CD4-positive, alpha-beta memory T cell (primary cell): ENCODE results near the gene OR2M3. TPM values are rescaled to one million over a fixed set of nuclear protein-coding genes. Genes with fewer than 3 reads are reported as not detected.

Experiments
- CTCF ChIA-PET: fragments of 350-600 bp; sonication (Branson Sonifier 250); formaldehyde crosslinking; loops from one replicate; lab custom pipeline; 2021; ENCODE audit warnings: inconsistent platforms; ENCODE audit not compliant: partially characterized antibody; lab: Charles Lee
- POLR2A ChIA-PET: fragments of 350-600 bp; sonication (Branson Sonifier 250); formaldehyde crosslinking; loops from one replicate; lab custom pipeline; 2021; ENCODE audit not compliant: partially characterized antibody; lab: Charles Lee
- DNase-seq, 5 donors: peaks; one replicate each; pipeline versions ENCODE4 v3.0.0 to v3.0.0-alpha.2; 2020 to 2022; ENCODE audit warnings: mixed read lengths in 1 of 5
- H3K27ac ChIP-seq: one replicate; pipeline ENCODE4 v1.7.0; 2013; ENCODE audit warnings: low read depth, low read length
- H3K27me3 ChIP-seq: 2 replicates; pipeline ENCODE4 v1.7.0; 2013; ENCODE audit warnings: mild to moderate bottlenecking, low read length, moderate library complexity; ENCODE audit not compliant: insufficient read depth
- H3K36me3 ChIP-seq: 2 replicates; pipeline ENCODE4 v1.7.0; 2013; ENCODE audit warnings: mild to moderate bottlenecking, low read length, moderate library complexity; ENCODE audit not compliant: insufficient read depth
- H3K4me1 ChIP-seq: 2 replicates; pipeline ENCODE4 v1.7.0; 2013; ENCODE audit warnings: mild to moderate bottlenecking, low read length, moderate library complexity; ENCODE audit not compliant: insufficient read depth
- H3K4me3 ChIP-seq, 2 donors: one replicate each; pipeline ENCODE4 v1.7.0; 2013; ENCODE audit warnings: low read length in 2 of 2, mild to moderate bottlenecking in 1 of 2
- H3K9me3 ChIP-seq, 2 donors: one replicate each; pipeline ENCODE4 v1.7.0; 2013; ENCODE audit warnings: low read length in 2 of 2, control low read depth in 1 of 2; ENCODE audit not compliant: control insufficient read depth in 1 of 2
- H3K27ac Mint-ChIP-seq, 7 donors: one replicate each; pipeline ENCODE4 v1.8.0; 2020 to 2021; ENCODE audit warnings: mixed read lengths in 7 of 7, mild to moderate bottlenecking in 6 of 7, inconsistent platforms in 3 of 7, moderate library complexity in 3 of 7
- H3K27me3 Mint-ChIP-seq, 2 donors: one replicate each; pipeline ENCODE4 v1.8.0; 2020 to 2021; ENCODE audit warnings: mixed read lengths in 2 of 2
- H3K36me3 Mint-ChIP-seq, 2 donors: one replicate each; pipeline ENCODE4 v1.8.0; 2020 to 2021; ENCODE audit warnings: mixed read lengths in 2 of 2, inconsistent platforms in 1 of 2, mild to moderate bottlenecking in 1 of 2
- H3K4me1 Mint-ChIP-seq, 4 donors: one replicate each; pipeline ENCODE4 v1.8.0; 2020 to 2021; ENCODE audit warnings: mixed read lengths in 4 of 4, mild to moderate bottlenecking in 1 of 4
- H3K4me3 Mint-ChIP-seq, 8 donors: one replicate each; pipeline ENCODE4 v1.8.0; 2020 to 2021; ENCODE audit warnings: mixed read lengths in 8 of 8, mild to moderate bottlenecking in 7 of 8, moderate library complexity in 6 of 8, inconsistent platforms in 3 of 8
- H3K9me3 Mint-ChIP-seq, 8 donors: one replicate each; pipeline ENCODE4 v1.8.0; 2020 to 2021; ENCODE audit warnings: mixed read lengths in 8 of 8, mild to moderate bottlenecking in 5 of 8, inconsistent platforms in 3 of 8, moderate library complexity in 1 of 8
- intact Hi-C: fragments of 100-400 bp; cut with micrococcal nuclease; formaldehyde crosslinking; loops from one replicate; pipeline ENCODE4 v1.15.1; 2023
- polyA plus RNA-seq, 2 donors: library from polyadenylated mRNA; unstranded; fragments of 300-500 nt; fragmentation: Illumina TruSeq; gene quantifications; one replicate each; pipeline ENCODE4 v1.2.3, GENCODE V29; 2021
- total RNA-seq, 2 experiments: library from RNA; stranded (reverse); gene quantifications; one replicate each; pipeline ENCODE4 v1.2.3, GENCODE V29; 2021

OR2M3 gene
- not detected for total RNA-seq
- polyA plus RNA-seq: not detected

DNA sequence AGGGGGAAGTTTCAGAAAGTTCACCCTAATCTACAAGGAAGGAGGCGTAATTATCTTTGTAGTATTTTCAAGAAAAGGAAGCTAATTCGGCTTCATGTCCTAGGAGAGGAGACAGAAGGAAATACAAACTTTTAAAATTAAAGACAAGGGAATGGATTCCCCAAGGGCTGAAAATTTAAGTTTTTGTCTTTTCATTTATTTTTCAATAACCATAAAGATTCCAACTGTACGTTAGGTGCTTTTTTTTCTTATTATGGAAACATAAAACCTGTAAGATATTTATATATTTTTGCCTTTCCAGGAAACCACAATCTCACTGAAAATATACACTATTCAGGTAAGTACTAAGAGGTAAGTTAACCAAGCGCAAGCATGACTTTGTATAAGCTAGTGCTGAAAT lies at the start of gene OR2M3:
Gene OR2M3 (plus strand): TSS at position 301 of the 400 bp plus-strand sequence. CDS start 5,803 bp downstream, outside the sequence.
- Histone ChIP-seq H3K36me3 (no peaks in the 10 kb centered on the region), H3K27ac (no peak within 1 kb of the TSS), H3K9me3 (no peaks in the 10 kb centered on the region), H3K4me3 (no peak within 1 kb of the TSS), H3K27me3 (no peaks in the 10 kb centered on the region), H3K4me1 (no peaks in the 10 kb centered on the region)
- H3K36me3 Mint-ChIP-seq: no peaks in the 10 kb centered on the region
- H3K4me3 Mint-ChIP-seq: no peak within 1 kb of the TSS
- H3K4me1 Mint-ChIP-seq: no peaks in the 10 kb centered on the region
- no peak for DNase-seq
- no peaks in the 10 kb centered on the region for H3K27me3 Mint-ChIP-seq
- ChIA-PET CTCF (no interaction called here), POLR2A (no interaction called here)
- H3K27ac Mint-ChIP-seq: no peak within 1 kb of the TSS
- intact Hi-C loops: no loop called here
- peaks cover 0 to 9% (median 5%) of the 10 kb centered on the region in 8 donors for H3K9me3 Mint-ChIP-seq

DNA sequence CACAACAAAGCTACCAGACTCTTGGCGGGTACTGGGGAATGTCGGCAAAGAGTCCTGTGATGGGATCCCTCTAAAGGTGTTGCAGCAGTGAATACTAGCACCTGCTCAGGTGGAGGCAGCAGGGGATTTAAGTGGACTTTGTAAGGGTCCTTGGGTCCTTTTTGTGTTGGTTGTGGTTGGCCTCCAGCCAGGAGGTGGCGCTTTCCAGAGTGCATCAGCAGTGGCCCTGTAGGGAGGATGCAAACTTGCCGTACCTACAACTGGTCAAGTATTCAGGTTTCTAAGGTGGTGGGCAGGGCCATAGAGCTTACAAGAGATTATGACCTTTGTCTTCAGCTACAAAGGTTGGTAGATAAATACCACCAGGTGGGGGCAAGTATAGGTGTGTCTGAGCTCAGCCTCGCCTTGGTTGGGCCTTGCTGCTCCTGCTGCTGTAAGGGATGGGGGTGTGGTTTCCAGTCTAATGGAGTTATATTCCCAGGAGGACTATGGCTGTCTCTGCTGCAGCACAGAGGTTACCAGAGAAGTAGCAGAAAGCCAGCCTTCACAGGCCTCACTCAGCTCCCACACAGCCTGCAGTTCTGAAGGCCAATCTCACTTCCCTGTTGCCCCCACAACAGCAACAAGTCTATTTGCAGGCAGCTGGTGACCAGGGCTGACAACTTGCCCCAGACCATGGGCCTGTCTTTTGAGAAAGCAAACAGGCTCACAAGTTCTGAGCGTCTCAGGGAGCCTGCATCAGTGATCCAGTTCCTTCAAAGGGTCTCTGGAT lies 44.8 kb upstream of the OR2M3 start:
- no peak overlapping the region for H3K4me3 ChIP-seq
- Mint-ChIP-seq H3K4me1 (no peaks in the 10 kb centered on the region), H3K36me3 (no peaks in the 10 kb centered on the region), H3K27ac (no peak overlapping the region), H3K9me3 (peaks cover 0 to 14% (median 5%) of the 10 kb centered on the region in 8 donors), H3K4me3 (no peak overlapping the region), H3K27me3 (no peaks in the 10 kb centered on the region)
- no peaks in the 10 kb centered on the region for H3K36me3 ChIP-seq
- intact Hi-C loops: no loop called here
- no peaks in the 10 kb centered on the region for H3K9me3 ChIP-seq
- no peak for DNase-seq
- H3K27ac ChIP-seq: no peak overlapping the region
- H3K4me1 ChIP-seq: no peaks in the 10 kb centered on the region
- POLR2A ChIA-PET: no interaction called here
- H3K27me3 ChIP-seq: no peaks in the 10 kb centered on the region
- CTCF ChIA-PET: no interaction called here

DNA sequence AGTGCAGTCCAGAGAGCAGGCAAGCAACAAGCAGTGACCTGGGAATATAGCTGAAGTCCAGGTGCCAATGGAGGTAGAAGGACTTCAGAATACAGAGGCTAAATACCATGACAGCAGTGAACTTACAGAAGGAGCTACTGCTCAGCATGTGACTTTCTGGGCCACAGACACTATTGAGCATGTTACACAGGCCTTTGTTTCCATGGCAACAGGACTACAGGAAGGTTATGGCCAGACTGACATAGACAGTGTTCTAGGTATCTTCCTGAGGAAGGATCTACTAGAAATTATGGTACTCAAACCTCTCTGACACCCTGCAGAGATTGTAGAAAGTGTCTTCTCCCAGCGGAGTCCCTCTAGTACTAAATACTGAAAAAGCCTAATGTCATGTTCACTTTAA lies 41.1 kb upstream of the OR2M3 start:
- Histone ChIP-seq H3K36me3 (no peaks in the 10 kb centered on the region), H3K4me3 (no peak overlapping the region), H3K9me3 (no peaks in the 10 kb centered on the region), H3K27ac (no peak overlapping the region), H3K4me1 (no peaks in the 10 kb centered on the region), H3K27me3 (no peaks in the 10 kb centered on the region)
- no peaks in the 10 kb centered on the region for H3K36me3 Mint-ChIP-seq
- H3K4me3 Mint-ChIP-seq: no peak overlapping the region
- H3K9me3 Mint-ChIP-seq: peaks cover 0 to 5% (median 0%) of the 10 kb centered on the region in 8 donors
- no peaks in the 10 kb centered on the region for H3K4me1 Mint-ChIP-seq
- intact Hi-C loops: no loop called here
- H3K27me3 Mint-ChIP-seq: peaks cover 0 to 1% of the 10 kb centered on the region in 2 donors
- POLR2A ChIA-PET: no interaction called here
- DNase-seq: no peak
- no peak overlapping the region for H3K27ac Mint-ChIP-seq
- CTCF ChIA-PET: no interaction called here

DNA sequence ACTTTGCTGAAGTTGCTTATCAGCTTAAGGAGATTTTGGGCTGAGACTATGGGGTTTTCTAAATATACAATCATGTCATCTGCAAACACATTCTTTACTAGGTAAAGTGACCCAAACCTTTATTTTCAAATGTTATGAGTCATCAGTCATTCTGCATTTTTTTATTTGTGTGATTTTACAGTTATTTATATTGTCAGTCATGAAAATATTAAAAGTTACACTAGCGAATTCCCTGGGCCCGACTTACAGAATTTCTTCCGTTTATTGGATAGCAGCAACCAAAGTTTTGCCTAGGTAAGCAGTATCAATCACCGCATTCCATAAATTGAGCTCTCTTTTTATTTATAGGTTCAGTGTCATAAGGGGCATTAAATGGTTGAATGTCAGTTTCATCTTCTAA lies 38.3 kb upstream of the OR2M3 start:
- no peak overlapping the region for H3K27ac ChIP-seq
- H3K4me1 ChIP-seq: no peaks in the 10 kb centered on the region
- no peaks in the 10 kb centered on the region for H3K36me3 ChIP-seq
- Mint-ChIP-seq H3K36me3 (no peaks in the 10 kb centered on the region), H3K27me3 (peaks cover 0 to 1% of the 10 kb centered on the region in 2 donors), H3K4me3 (no peak overlapping the region), H3K4me1 (no peaks in the 10 kb centered on the region), H3K27ac (no peak overlapping the region), H3K9me3 (peaks cover 0 to 3% (median 0%) of the 10 kb centered on the region in 8 donors)
- H3K4me3 ChIP-seq: no peak overlapping the region
- ChIA-PET POLR2A (no interaction called here), CTCF (no interaction called here)
- DNase-seq: no peak
- intact Hi-C loops: no loop called here
- H3K9me3 ChIP-seq: no peaks in the 10 kb centered on the region
- no peaks in the 10 kb centered on the region for H3K27me3 ChIP-seq

DNA sequence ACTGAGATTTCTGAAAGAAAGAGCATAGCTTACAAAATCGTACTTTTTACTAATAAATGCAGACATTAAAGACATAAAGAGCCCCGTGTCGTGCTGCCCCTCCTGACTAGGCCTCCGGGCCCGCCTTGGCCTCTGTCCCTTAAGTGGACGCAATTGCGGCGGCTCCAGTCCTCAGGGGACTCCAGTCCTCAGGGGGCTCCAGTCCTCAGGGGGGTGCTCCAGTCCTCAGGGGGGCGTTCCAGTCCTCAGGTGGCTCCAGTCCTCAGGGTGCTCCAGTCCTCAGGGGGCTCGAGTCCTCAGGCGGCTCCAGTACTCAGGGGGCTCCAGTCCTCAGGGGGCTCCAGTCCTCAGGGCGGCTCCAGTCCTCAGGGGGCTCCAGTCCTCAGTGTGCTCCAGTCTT lies 33.0 kb upstream of the OR2M3 start:
- Mint-ChIP-seq H3K9me3 (peaks cover 0 to 9% (median 2%) of the 10 kb centered on the region in 8 donors), H3K27ac (no peak overlapping the region), H3K36me3 (no peaks in the 10 kb centered on the region), H3K4me3 (no peak overlapping the region), H3K4me1 (no peaks in the 10 kb centered on the region), H3K27me3 (peaks cover 0 to 1% of the 10 kb centered on the region in 2 donors)
- H3K4me3 ChIP-seq: no peak overlapping the region
- no peaks in the 10 kb centered on the region for H3K4me1 ChIP-seq
- H3K36me3 ChIP-seq: no peaks in the 10 kb centered on the region
- intact Hi-C loops: no loop called here
- H3K27ac ChIP-seq: no peak overlapping the region
- CTCF ChIA-PET: no interaction called here
- DNase-seq: no peak
- H3K9me3 ChIP-seq: no peaks in the 10 kb centered on the region
- POLR2A ChIA-PET: no interaction called here
- H3K27me3 ChIP-seq: no peaks in the 10 kb centered on the region

- H3K27ac Mint-ChIP-seq: no peak overlapping the region
- no peak overlapping the region for H3K4me3 Mint-ChIP-seq
- no peaks in the 10 kb centered on the region for H3K36me3 Mint-ChIP-seq
- H3K27ac ChIP-seq: no peak overlapping the region
- POLR2A ChIA-PET: no interaction called here
- no peaks in the 10 kb centered on the region for H3K9me3 ChIP-seq
- H3K27me3 Mint-ChIP-seq: no peaks in the 10 kb centered on the region
- CTCF ChIA-PET: no interaction called here
- H3K4me3 ChIP-seq: no peak overlapping the region
- H3K36me3 ChIP-seq: no peaks in the 10 kb centered on the region
- H3K27me3 ChIP-seq: no peaks in the 10 kb centered on the region
- no peak for DNase-seq
- intact Hi-C loops: no loop called here
- H3K4me1 ChIP-seq: no peaks in the 10 kb centered on the region
- H3K4me1 Mint-ChIP-seq: no peaks in the 10 kb centered on the region
- H3K9me3 Mint-ChIP-seq: peaks cover 0 to 9% (median 2%) of the 10 kb centered on the region in 8 donors
These were observed 31.9 kb upstream of the OR2M3 start for GRCh38 chr1:248165186-248165585.

GRCh38 chr1:248174521-248174920 lies 22.5 kb upstream of the OR2M3 start, which contains the start of gene OR2M2:
Gene OR2M2, plus strand, starts transcription at chr1:248174821. Its CDS starts 5,165 bp downstream, at chr1:248179986.
- intact Hi-C loops: no loop called here
- Histone ChIP-seq H3K4me1 (no peaks in the 10 kb centered on the region), H3K27ac (no peak within 1 kb of the TSS), H3K9me3 (no peaks in the 10 kb centered on the region), H3K36me3 (no peaks in the 10 kb centered on the region), H3K27me3 (no peaks in the 10 kb centered on the region), H3K4me3 (no peak within 1 kb of the TSS)
- ChIA-PET CTCF (no interaction called here), POLR2A (no interaction called here)
- Mint-ChIP-seq H3K4me1 (no peaks in the 10 kb centered on the region), H3K27me3 (peaks cover 0 to 2% of the 10 kb centered on the region in 2 donors), H3K36me3 (no peaks in the 10 kb centered on the region), H3K27ac (no peak within 1 kb of the TSS), H3K4me3 (no peak within 1 kb of the TSS), H3K9me3 (peaks cover 0 to 8% (median 0%) of the 10 kb centered on the region in 8 donors)
- no peak for DNase-seq
